NB4 (cell line): ENCODE results near the gene FAM222A.

ENCODE experiments used
- DNase-seq: peaks from one replicate; pipeline ENCODE4 v3.0.0; 2010; ENCODE audit warnings: low read depth
- H3K4me3 ChIP-seq: one replicate; pipeline ENCODE4 v1.5.1; 2011; ENCODE audit warnings: mild to moderate bottlenecking, low read depth, low read length, moderate library complexity
- CTCF ChIP-seq: IDR thresholded peaks from one replicate; pipeline ENCODE4 v1.5.1; 2012; ENCODE audit warnings: low read depth, low read length
- MAX ChIP-seq: IDR thresholded peaks from 2 replicates; pipeline ENCODE4 v1.6.1; 2011; ENCODE audit warnings: low read depth, low read length
- MYC ChIP-seq: IDR thresholded peaks from 2 replicates; pipeline ENCODE4 v1.6.1; 2011; ENCODE audit warnings: low read depth, low read length
- POLR2A ChIP-seq: IDR thresholded peaks from 2 replicates; pipeline ENCODE4 v1.6.1; 2011; ENCODE audit warnings: mild to moderate bottlenecking; ENCODE audit not compliant: insufficient read length; ENCODE audit errors: extremely low read depth

The FAM222A gene

GRCh38 chr12:109713187-109714070 lies at the start of gene FAM222A:
TSS of gene FAM222A (plus strand) at chr12:109713825. CDS start at chr12:109744147, 30,322 bp downstream.
- peak; percentile 99 for DNase-seq
- H3K4me3 ChIP-seq: peak within 1 kb of the TSS; percentile 44
- TF ChIP-seq MYC: peak; percentile 84
- TF ChIP-seq CTCF: no peak
- peak; percentile 73 for TF ChIP-seq POLR2A
- TF ChIP-seq MAX: peak; percentile 96

GRCh38 chr12:109664402-109664801 lies 49.2 kb upstream of the FAM222A start:
- no peak for TF ChIP-seq MYC
- TF ChIP-seq MAX: no peak
- TF ChIP-seq CTCF: no peak
- TF ChIP-seq POLR2A: no peak
- H3K4me3 ChIP-seq: no peak overlapping the region
- no peak for DNase-seq

GRCh38 chr12:109666068-109666467 lies 47.6 kb upstream of the FAM222A start:
- H3K4me3 ChIP-seq: no peak overlapping the region
- TF ChIP-seq POLR2A: no peak
- no peak for TF ChIP-seq MAX
- TF ChIP-seq CTCF: no peak
- TF ChIP-seq MYC: no peak
- DNase-seq: no peak

- DNase-seq: no peak
- no peak for TF ChIP-seq MAX
- TF ChIP-seq MYC: no peak
- TF ChIP-seq POLR2A: no peak
- no peak overlapping the region for H3K4me3 ChIP-seq
Measured at GRCh38 chr12:109670731-109671130, 42.9 kb upstream of the FAM222A start.

GRCh38 chr12:109671502-109671901 lies 42.1 kb upstream of the FAM222A start:
- TF ChIP-seq CTCF (no peak), POLR2A (no peak), MYC (no peak), MAX (no peak)
- H3K4me3 ChIP-seq: no peak overlapping the region
- DNase-seq: no peak

GRCh38 chr12:109673379-109673778 lies 40.2 kb upstream of the FAM222A start:
- no peak overlapping the region for H3K4me3 ChIP-seq
- DNase-seq: no peak
- TF ChIP-seq CTCF: no peak
- TF ChIP-seq MYC: no peak
- no peak for TF ChIP-seq POLR2A
- TF ChIP-seq MAX: no peak
